ENCODE measurements around the gene CRELD2.

Gene CRELD2

GRCh38 chr22:49933236-49934159, 15.1 kb downstream of the CRELD2 start:
- no peak for DNase-seq

GRCh38 chr22:49934160-49934890, 15.9 kb downstream of the CRELD2 start:
- peak; percentile 38 for DNase-seq

- DNase-seq, result peak; percentile 86
Measured at GRCh38 chr22:49934891-49935557, 16.6 kb downstream of the CRELD2 start.

GRCh38 chr22:49935561-49935960, 17.1 kb downstream of the CRELD2 start:
- no peak for DNase-seq

- DNase-seq, result peak; percentile 98
Measured at GRCh38 chr22:49936018-49936972, 17.9 kb downstream of the CRELD2 start.

- no peak for DNase-seq
Measured at GRCh38 chr22:49936973-49937757, 18.7 kb downstream of the CRELD2 start.

- no peak for DNase-seq
Measured at GRCh38 chr22:49937758-49938564, 19.5 kb downstream of the CRELD2 start.

GRCh38 chr22:49938565-49939136, 20.2 kb downstream of the CRELD2 start:
- no peak for DNase-seq

- no peak for DNase-seq
Measured at GRCh38 chr22:49941507-49942316, 23.3 kb downstream of the CRELD2 start.

GRCh38 chr22:49942565-49943404, 24.4 kb downstream of the CRELD2 start:
- no peak for DNase-seq

- DNase-seq, result no peak
Measured at GRCh38 chr22:49943405-49943765, 25.0 kb downstream of the CRELD2 start.

- DNase-seq, result no peak
Measured at GRCh38 chr22:49943771-49944398, 25.5 kb downstream of the CRELD2 start.

GRCh38 chr22:49944399-49944891, 26.0 kb downstream of the CRELD2 start:
- DNase-seq, result no peak

GRCh38 chr22:49945042-49945794, 26.8 kb downstream of the CRELD2 start:
- DNase-seq, result peak; percentile 61

GRCh38 chr22:49946612-49947295, 28.3 kb downstream of the CRELD2 start:
- no peak for DNase-seq

GRCh38 chr22:49947296-49947622, 28.8 kb downstream of the CRELD2 start:
- DNase-seq, result no peak

All from CD4-positive, alpha-beta T cell treated with Interleukin-4 for 4 hours (primary cell).